Heart left ventricle (tissue), 13 donors: ENCODE data around the gene CSRNP2.

ENCODE experiments used
- POLR2A ChIP-seq, 2 donors: fragments of 450-650 bp; IDR thresholded peaks; one replicate each; pipeline ENCODE4 v1.6.1; 2017; ENCODE audit warnings: antibody characterized with exemption in 2 of 2, mild to moderate bottlenecking in 2 of 2, moderate library complexity in 2 of 2
- TF ChIP-seq, protein P1 (sequence below), 12 donors: fragments of 200-600 bp; sonication (generic) in 4 of 12; IDR thresholded peaks; one replicate each; pipeline versions ENCODE4 v1.5.0 to v1.8.0; 2018 to 2022; ENCODE audit warnings: antibody characterized with exemption in 12 of 12, mild to moderate bottlenecking in 5 of 12
- donor health status: ischemic (EF 13 %, LVEDD 7.1; RV severe dilation, severe dysfunction).
- donor health status: DM: no; HTN: yes; CAD: no.
- donor health status: DM: no; HTN: no; CAD: no.
- donor health status: ischemic (EF 25% LVEDD 6.9; RV normal size, moderate dysfunction).
- donor health status: ischemic (EF 25% LVEDD 5.7; RV mildly dilated, moderate dysfunction).
- donor health status: ischemic (EF 35%, LVEDD 5.7; RV mildly dilated, moderate dysfunction).
- donor health status: nonischemic (EF 11% LVEDD 7.7; RV severe dilation, severe dysfunction).
- donor health status: DM: yes; HTN: yes; CAD: no.
- donor health status: PGD.
- donor health status: ischemic (EF 29% LVEDD 5.4; RV normal size, mild dysfunction).
- donor health status: nonischemic (EF 23%, LVEDD 6.1; RV moderate dilation, normal function).

DNA sequence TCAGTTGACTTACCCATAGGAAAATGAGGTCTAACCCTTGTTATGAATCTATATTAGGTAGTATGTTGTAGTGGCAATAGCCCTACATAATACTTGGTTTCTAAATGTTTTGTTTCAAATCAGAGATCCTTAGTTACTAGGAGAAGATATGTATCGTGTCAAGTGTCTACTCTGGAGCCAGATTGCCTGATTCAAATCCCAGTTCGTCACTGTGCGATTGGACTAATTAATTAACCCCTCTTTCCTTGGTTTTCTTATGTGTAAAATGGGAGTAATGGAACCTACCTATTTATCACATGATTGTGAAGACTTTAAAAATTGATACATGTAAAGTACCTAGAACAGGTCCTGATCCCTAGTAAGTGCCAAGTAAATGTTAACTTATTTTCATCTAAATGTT is 33.9 kb downstream of the CSRNP2 start:
- TF ChIP-seq POLR2A (IDR thresholded peaks at IDR 0.05): no peak
- TF ChIP-seq, protein P1, sequence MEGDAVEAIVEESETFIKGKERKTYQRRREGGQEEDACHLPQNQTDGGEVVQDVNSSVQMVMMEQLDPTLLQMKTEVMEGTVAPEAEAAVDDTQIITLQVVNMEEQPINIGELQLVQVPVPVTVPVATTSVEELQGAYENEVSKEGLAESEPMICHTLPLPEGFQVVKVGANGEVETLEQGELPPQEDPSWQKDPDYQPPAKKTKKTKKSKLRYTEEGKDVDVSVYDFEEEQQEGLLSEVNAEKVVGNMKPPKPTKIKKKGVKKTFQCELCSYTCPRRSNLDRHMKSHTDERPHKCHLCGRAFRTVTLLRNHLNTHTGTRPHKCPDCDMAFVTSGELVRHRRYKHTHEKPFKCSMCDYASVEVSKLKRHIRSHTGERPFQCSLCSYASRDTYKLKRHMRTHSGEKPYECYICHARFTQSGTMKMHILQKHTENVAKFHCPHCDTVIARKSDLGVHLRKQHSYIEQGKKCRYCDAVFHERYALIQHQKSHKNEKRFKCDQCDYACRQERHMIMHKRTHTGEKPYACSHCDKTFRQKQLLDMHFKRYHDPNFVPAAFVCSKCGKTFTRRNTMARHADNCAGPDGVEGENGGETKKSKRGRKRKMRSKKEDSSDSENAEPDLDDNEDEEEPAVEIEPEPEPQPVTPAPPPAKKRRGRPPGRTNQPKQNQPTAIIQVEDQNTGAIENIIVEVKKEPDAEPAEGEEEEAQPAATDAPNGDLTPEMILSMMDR (IDR thresholded peaks at IDR 0.05): no peak
